Gastroesophageal sphincter (tissue), 3 donors: ENCODE results near the gene RCBTB2.

Source experiments
- POLR2AphosphoS5 ChIP-seq: sonication (generic); formaldehyde crosslinking; IDR thresholded peaks from one replicate; pipeline ENCODE4 v1.6.1; 2017; ENCODE audit warnings: antibody characterized with exemption
- TF ChIP-seq, protein P1 (sequence below), 4 experiments: fragments of 200-600 bp in 2 of 4; fragments of 450-650 bp in 2 of 4; sonication (generic) in 1 of 4; IDR thresholded peaks; one replicate each; pipeline ENCODE4 v1.5.1; 2017 to 2019; ENCODE audit warnings: antibody characterized with exemption in 4 of 4, mild to moderate bottlenecking in 2 of 4, moderate library complexity in 2 of 4

DNA sequence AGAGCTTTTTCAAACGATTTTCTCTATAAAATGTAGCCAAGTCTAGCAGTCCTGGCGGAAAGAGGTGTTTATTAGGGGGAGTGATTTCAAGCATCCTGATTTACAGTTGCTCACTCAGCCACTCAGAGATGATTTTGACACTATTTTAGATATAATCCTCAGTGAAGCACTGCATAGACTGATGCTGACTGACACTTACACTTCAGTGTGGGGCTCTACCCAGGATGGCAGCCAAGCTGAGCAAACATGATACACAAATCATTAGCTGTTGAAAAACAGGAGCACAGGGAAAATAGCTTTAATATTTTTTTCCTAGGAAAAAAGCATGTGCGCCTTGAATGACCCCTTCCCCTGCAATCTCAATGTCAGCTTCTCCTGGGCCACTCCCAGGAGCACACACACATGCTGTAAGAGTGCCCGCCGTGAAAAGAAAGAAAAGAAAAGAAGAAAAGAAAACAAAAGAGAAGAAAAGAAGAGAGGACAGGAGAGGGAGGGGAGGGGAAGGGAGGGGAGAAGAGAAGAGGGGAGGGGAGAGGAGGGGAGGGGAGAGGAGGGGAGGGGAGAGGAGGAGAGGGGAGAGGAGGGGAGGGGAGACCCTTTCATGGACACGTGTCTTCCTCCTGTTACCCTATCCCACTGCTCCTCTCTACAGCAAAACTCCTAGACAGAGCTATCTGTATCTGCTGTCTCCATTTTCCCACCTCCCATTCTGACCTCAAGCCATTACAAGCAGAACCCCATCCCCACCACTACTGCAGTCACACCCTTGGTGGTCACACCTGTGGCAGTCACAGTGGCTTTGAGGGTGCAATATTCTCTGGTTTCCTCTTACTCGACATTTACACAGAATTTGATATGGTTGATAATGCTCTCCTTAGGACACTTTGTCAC, 36.4 kb downstream of the RCBTB2 start:
- TF ChIP-seq, protein P1, sequence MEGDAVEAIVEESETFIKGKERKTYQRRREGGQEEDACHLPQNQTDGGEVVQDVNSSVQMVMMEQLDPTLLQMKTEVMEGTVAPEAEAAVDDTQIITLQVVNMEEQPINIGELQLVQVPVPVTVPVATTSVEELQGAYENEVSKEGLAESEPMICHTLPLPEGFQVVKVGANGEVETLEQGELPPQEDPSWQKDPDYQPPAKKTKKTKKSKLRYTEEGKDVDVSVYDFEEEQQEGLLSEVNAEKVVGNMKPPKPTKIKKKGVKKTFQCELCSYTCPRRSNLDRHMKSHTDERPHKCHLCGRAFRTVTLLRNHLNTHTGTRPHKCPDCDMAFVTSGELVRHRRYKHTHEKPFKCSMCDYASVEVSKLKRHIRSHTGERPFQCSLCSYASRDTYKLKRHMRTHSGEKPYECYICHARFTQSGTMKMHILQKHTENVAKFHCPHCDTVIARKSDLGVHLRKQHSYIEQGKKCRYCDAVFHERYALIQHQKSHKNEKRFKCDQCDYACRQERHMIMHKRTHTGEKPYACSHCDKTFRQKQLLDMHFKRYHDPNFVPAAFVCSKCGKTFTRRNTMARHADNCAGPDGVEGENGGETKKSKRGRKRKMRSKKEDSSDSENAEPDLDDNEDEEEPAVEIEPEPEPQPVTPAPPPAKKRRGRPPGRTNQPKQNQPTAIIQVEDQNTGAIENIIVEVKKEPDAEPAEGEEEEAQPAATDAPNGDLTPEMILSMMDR (IDR thresholded peaks at IDR 0.05) = no peak
- TF ChIP-seq POLR2AphosphoS5 = no peak
